ENCODE measurements around the gene JMJD4.

DNA sequence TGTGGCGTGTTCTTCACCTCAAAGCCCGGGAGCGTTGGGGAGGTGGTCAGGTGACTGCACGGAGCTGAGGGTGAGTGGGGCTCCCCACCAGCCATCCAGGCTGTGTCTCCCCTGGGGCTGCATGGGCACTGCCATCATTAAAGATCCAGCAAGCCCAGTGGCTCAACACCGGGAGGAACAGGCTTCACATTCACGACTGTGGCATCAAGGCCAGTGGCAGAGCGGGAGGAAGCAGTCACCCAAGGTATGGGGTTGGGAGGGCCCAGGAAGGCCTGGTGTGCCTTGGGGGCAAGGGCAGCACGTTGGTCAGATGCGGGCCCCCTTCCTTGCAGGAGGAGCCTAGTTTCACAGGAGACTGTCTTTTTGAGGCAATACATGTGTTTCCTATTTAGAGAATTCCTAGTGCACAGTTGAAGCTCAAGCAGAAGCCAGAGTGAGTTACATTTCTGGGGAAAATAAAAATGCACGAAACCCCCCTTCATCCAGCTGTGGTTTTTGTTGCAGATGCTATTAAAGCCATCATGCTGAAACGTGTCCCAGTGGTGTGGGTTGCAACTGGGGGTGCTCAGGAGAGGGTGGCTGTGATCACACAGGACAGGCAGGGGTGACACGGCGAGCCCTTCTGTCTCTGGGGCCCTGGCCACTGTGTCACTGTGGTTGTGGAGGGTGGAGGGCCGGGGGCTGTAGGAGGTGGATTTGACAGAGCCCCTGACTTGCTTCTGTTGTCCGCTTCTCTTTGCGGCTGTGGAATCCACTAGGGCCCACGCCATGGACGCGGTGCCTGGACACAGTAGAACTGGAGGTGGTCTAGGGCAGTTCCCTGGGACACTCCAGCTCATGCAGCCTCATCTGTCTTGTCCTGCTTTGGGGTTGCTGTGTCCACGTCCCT is 34.2 kb upstream of the JMJD4 start:
- TF ChIP-seq POLR2A (IDR thresholded peaks at IDR 0.05): no peak
- TF ChIP-seq, protein P1, sequence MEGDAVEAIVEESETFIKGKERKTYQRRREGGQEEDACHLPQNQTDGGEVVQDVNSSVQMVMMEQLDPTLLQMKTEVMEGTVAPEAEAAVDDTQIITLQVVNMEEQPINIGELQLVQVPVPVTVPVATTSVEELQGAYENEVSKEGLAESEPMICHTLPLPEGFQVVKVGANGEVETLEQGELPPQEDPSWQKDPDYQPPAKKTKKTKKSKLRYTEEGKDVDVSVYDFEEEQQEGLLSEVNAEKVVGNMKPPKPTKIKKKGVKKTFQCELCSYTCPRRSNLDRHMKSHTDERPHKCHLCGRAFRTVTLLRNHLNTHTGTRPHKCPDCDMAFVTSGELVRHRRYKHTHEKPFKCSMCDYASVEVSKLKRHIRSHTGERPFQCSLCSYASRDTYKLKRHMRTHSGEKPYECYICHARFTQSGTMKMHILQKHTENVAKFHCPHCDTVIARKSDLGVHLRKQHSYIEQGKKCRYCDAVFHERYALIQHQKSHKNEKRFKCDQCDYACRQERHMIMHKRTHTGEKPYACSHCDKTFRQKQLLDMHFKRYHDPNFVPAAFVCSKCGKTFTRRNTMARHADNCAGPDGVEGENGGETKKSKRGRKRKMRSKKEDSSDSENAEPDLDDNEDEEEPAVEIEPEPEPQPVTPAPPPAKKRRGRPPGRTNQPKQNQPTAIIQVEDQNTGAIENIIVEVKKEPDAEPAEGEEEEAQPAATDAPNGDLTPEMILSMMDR (IDR thresholded peaks at IDR 0.05): no peak

Data from heart left ventricle (tissue), 13 donors.